Activated CD8-positive, alpha-beta memory T cell treated with anti-CD3 and anti-CD28 coated beads for 48 hours (primary cell): ENCODE results near the gene PLEKHN1.

ENCODE experiments used
- DNase-seq, 3 experiments: peaks; one replicate each; pipeline ENCODE4 v3.0.0-alpha.2; 2020; ENCODE audit warnings: low read depth in 2 of 3, low spot score in 2 of 3

The PLEKHN1 gene

GRCh38 chr1:966135-966703 is at the start of gene PLEKHN1:
Gene PLEKHN1, plus strand, starts transcription at chr1:966482. Its CDS starts 50 bp downstream, at chr1:966532.
- peak in 1 of 3 experiments; percentile 35 for DNase-seq

- no peak for DNase-seq
Measured at GRCh38 chr1:917076-917459, 49.2 kb upstream of the PLEKHN1 start.

- no peak for DNase-seq
Measured at GRCh38 chr1:917466-918091, 48.7 kb upstream of the PLEKHN1 start.

- no peak for DNase-seq
Measured at GRCh38 chr1:918353-918752, 47.9 kb upstream of the PLEKHN1 start.

GRCh38 chr1:918843-919242 is 47.4 kb upstream of the PLEKHN1 start:
- DNase-seq, result no peak

- DNase-seq, result no peak
Measured at GRCh38 chr1:919271-919872, 46.9 kb upstream of the PLEKHN1 start.

GRCh38 chr1:920010-920409 is 46.3 kb upstream of the PLEKHN1 start:
- no peak for DNase-seq

GRCh38 chr1:920521-920920 is 45.8 kb upstream of the PLEKHN1 start:
- no peak for DNase-seq

GRCh38 chr1:921011-921837 is 45.1 kb upstream of the PLEKHN1 start:
- DNase-seq, result no peak

GRCh38 chr1:923131-923990 is 42.9 kb upstream of the PLEKHN1 start, which contains the start of gene SAMD11:
Gene SAMD11, plus strand, starts transcription at chr1:923923. Its CDS starts 509 bp downstream, at chr1:924432.
- no peak for DNase-seq

- DNase-seq, result no peak
Measured at GRCh38 chr1:923991-924655, 42.2 kb upstream of the PLEKHN1 start.

- no peak for DNase-seq
Measured at GRCh38 chr1:924656-925560, 41.4 kb upstream of the PLEKHN1 start.

GRCh38 chr1:925561-926421 is 40.5 kb upstream of the PLEKHN1 start:
- no peak for DNase-seq

GRCh38 chr1:927234-927633 is 39.0 kb upstream of the PLEKHN1 start:
- DNase-seq, result no peak

GRCh38 chr1:927748-928147 is 38.5 kb upstream of the PLEKHN1 start:
- no peak for DNase-seq

- DNase-seq, result no peak
Measured at GRCh38 chr1:928825-929661, 37.2 kb upstream of the PLEKHN1 start.
